HG03139 (cell line): ENCODE results near the gene SLC7A7.
"Not testable (repeated sequence)": the region's sequence is repeated elsewhere in the genome, so short reads cannot be mapped to it uniquely, and the experiment has no call there.

Experiments
- ATAC-seq: cut with Tn5 transposase; IDR thresholded peaks from one replicate; pipeline ENCODE4 v1.9.1; 2021; ENCODE audit not compliant: unreplicated experiment

The SLC7A7 gene

DNA sequence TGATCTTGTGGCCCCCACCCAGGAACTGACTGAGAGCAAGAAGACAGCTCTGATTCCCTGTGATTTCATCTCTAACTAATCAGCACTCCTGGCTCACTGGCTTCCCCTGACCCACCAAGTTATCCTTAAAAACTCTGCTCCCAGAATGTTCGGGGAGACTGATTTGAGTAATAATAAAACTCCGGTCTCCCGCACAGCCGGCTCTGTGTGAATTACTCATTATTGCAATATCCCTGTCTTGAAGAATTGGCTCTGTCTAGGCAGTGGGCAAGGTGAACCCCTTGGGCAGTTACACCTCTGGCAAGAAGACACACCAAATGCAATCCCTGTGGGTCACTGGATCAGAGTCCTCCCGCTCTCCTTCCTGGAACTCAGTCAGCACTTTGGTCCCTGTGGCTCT lies 21.3 kb downstream of the SLC7A7 start:
- ATAC-seq: no peak

GRCh38 chr14:22793550-22793949 lies 21.7 kb downstream of the SLC7A7 start:
- not testable (repeated sequence) for ATAC-seq

DNA sequence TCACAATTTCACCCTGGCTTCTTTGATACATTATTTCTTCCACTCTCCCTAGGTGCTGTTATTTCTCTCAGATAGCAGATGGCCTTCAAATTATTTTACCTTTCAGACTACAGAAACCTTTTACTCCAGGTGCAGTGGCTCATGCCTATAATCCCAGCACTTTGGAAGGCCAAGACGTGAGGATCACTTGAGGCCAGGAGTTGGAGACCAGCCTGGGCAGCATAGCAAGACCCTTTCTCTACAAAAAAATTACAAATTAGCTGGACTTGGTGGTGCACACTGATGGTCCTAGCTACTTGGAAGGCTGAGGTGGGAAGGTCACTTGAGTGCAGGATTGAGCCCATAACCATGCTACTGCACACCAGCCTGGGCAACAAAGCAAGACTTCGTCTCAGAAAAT lies 23.1 kb downstream of the SLC7A7 start:
- ATAC-seq: no peak

DNA sequence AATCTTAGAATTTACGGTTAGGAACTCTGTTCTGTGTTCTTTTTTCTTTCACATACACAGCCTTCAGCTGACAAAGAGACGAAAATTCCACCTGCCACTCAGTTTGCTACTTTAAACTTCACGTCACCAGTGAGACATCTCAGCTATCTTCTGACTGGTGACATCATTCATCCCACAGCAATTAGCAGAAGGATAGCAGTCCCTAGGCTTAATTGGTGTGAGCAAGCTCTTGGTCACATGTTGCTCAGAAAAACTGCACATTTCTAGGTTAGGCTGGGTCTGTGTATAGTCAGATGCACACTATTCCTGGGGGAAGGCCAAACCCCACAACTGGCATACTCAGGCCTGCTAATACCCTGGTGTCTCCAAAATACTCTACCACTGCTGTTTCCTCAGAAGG lies 23.9 kb downstream of the SLC7A7 start:
- ATAC-seq: no peak

- no peak for ATAC-seq
Measured at GRCh38 chr14:22786685-22787084, 28.6 kb downstream of the SLC7A7 start.

DNA sequence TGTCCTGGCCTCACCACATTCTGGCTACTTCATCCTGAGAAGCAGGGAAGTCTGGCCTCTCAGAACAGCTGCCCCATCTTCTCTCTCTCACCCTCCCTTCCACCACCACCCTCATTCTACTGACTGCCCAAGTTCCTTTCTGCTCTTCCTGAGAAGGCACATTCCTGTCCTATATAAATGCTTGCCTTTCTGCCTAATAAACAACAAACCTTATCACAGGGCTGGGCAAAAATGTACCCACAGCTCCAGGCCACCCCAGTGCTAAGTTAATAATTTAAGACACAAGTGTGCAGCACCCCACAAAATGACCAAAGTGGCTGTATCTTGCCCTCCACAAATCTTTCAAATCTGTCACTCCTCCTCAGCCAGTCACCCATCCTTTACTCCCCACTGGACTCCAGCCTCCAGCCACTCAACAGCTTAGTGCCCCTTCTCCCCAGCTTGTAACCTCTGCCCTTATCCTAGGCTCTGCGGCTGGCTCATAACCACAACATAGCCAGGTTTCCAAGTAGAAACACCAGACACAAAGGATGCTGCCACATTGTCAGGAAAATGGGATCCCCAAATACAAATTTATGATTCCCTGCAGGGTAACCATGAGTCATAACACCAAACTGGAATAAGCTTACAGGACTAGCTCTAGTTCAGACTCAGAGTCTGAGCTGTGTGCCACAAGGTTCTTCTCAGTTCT lies 33.8 kb downstream of the SLC7A7 start:
- no peak for ATAC-seq

DNA sequence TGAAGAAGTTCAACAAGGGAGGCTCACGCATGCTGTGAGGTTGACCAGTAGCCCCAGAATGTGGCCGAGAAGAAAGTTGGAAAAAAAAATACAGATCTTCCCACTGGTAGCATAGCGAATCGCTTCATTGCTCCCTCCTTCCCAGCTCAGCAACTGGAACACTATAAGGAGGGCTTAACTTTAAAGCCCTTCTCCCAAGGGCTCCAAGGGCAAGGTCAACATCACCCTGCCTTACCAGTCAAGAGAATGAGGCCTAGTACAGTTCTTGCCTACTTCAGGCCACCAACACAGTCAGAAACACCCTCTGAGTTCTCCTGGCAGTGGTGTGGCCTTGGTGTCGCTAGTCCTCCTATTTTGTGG lies 34.3 kb downstream of the SLC7A7 start:
- ATAC-seq: no peak

DNA sequence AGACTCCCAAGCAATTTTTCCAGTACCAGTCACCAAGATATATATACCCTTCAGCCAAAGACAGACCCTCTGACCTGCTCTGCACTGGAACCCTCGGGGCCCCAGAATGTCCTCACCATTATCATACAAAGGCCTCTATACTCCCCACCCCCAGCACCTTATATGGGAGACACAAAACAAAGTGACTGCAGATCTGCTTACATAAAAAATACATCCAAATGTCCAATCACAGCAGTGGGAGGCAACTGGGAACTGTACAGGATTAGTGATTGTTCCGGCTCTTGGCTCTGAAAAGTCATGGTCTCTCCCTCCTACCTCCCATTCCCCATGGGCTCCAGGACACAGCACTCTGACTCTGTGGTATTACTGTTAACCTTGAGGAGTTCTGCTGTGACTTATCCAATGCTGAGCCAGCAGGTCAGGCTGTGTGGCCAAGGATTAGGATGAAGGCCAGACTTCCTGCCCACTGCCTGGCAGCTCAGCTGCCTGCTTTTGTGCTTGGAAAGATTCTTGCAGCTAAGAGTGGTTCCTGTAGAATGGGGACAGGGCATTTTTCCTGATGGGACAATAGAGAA lies 35.0 kb downstream of the SLC7A7 start:
- no peak for ATAC-seq

GRCh38 chr14:22778084-22778483 lies 37.2 kb downstream of the SLC7A7 start:
- no peak for ATAC-seq

DNA sequence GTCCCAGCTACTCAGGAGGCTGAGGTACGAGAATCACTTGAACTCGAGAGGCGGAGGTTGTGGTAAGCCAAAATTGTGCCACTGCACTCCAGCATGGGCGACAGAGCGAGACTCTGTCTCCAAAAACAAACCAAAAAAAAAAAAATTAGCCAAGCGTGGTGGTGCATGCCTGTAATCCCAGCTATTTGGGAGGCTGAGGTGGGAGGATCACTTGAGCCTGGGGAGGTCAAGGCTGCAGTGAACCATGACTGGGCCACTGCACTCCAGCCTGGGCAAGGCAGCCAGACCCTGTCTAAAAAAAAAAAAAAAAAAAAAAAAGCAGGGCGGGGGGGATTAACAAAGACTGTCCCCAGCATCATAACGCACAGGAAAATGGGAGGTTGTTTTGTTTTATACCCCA lies 38.4 kb downstream of the SLC7A7 start:
- not testable (repeated sequence) for ATAC-seq

- ATAC-seq: no peak
Measured at GRCh38 chr14:22776215-22776614, 39.0 kb downstream of the SLC7A7 start.

DNA sequence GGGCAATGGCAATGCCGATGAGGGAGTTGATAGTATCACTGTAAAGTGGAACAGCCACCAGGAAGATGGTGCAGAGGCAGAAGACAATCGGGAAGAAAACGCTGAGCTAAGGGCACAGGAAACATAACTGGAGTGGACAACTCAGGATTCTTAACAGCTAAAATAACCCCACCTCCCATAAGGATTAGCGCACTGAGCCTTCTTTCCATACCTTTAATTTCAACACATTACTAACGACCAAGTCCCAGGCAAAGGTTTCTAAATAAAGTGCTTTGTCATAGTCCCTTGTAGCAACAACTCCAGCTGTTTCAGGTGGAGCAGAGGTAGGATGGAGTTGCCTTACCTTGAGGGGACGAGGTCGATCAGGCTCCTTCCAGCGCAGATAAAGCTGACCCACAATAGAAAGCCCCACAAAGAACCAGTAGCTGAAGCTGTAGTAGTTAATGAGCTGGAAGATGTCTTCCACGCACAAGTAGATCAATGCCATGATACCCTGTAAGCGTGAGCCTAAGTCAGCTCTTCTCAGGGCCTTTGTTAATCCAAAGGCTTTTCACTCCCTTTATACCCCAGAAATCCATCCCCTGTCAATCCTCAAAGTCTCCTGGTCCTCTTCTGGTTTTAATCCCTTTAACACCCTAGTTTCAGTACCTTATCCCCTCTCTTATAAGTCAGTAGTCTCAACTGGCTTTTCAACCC lies 41.1 kb downstream of the SLC7A7 start:
- no peak for ATAC-seq

GRCh38 chr14:22773162-22774010 lies 41.8 kb downstream of the SLC7A7 start:
- no peak for ATAC-seq

GRCh38 chr14:22772725-22773124 lies 42.5 kb downstream of the SLC7A7 start:
- ATAC-seq: no peak

GRCh38 chr14:22770481-22771187 lies 44.6 kb downstream of the SLC7A7 start:
- ATAC-seq: no peak

- no peak for ATAC-seq
Measured at GRCh38 chr14:22769369-22769768, 45.9 kb downstream of the SLC7A7 start.

- no peak for ATAC-seq
Measured at GRCh38 chr14:22768947-22769346, 46.3 kb downstream of the SLC7A7 start.

GRCh38 chr14:22767323-22767589 lies 48.0 kb downstream of the SLC7A7 start:
- ATAC-seq: no peak

DNA sequence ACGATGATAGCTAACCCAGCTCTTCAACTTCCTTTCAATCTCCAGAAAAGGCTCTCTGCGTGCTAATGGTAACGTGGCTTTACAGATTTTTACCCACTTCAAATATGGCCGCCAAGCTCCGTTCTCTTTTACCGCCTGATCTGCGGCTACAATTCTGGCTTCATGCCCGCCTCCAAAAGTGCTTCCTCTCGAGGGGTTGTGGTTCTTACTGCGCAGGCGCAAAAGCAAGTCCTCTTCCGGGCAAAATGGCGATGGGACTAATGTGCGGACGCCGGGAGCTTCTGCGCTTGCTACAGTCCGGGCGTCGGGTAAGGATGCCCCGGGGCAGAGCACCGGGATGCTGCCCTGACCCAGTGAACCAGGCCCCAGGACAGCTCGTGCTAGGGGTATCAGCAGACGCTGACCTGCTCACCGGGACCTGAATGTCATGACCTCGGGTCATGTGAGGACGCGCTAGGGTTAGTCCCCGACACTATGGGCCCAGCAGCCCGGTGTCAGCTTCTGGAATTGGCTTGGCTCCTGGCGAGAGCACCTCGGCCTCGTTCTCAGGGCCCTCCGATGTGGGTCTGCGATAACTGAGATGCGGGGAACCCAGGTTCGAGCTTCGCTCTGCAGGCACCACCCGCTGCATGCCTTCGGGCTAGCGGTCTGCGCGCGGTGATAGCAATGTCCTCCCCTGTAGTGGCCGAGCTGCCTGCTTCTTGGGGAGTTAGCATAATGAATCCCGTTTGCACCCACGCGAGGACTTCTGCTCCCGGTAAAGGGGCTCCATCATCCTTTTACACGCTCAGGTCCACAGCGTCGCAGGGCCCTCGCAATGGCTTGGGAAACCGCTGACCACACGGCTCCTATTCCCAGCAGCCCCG lies 48.5 kb downstream of the SLC7A7 start, which contains the start of gene OXA1L:
Gene OXA1L (plus strand): TSS at position 232 of the 866 bp plus-strand sequence. CDS start 14 bp downstream, at position 246.
- peak; percentile 64 for ATAC-seq

DNA sequence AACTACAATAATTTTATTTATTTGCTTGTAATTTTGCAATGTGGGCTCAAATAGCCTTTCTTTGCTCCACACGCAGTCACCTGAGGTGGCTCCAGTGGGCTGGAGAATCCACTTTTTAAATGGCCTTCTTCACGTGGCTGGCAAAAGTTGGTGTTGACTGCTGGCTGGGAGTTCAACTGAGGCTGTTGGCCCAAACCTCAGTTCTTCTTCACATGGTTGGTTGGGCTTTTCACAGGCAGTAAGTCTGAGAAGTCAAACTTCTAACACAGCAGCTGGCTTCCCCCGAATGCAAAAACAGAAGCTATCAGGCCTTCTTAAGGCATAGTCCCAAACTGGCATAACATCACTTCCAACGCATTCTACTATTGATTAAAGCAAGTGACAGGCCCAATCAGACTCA lies 50.9 kb downstream of the SLC7A7 start:
- ATAC-seq: no peak
